Esophagus muscularis mucosa (tissue), 3 donors: Measurements from ENCODE around the gene HDLBP.

ENCODE experiments used
- EP300 ChIP-seq: sonication (generic); formaldehyde crosslinking; IDR thresholded peaks from one replicate; pipeline ENCODE4 v1.6.1; 2017; ENCODE audit warnings: antibody characterized with exemption
- TF ChIP-seq, protein P1 (sequence below), 3 experiments: fragments of 200-600 bp in 2 of 3; fragments of 450-650 bp in 1 of 3; sonication (generic) in 2 of 3; IDR thresholded peaks; one replicate each; pipeline ENCODE4 v1.5.1; 2017 to 2019; ENCODE audit warnings: antibody characterized with exemption in 3 of 3, mild to moderate bottlenecking in 2 of 3, moderate library complexity in 1 of 3

GRCh38 chr2:241358470-241358869 lies 43.0 kb upstream of the HDLBP start:
- TF ChIP-seq EP300: no peak
- TF ChIP-seq, protein P1, sequence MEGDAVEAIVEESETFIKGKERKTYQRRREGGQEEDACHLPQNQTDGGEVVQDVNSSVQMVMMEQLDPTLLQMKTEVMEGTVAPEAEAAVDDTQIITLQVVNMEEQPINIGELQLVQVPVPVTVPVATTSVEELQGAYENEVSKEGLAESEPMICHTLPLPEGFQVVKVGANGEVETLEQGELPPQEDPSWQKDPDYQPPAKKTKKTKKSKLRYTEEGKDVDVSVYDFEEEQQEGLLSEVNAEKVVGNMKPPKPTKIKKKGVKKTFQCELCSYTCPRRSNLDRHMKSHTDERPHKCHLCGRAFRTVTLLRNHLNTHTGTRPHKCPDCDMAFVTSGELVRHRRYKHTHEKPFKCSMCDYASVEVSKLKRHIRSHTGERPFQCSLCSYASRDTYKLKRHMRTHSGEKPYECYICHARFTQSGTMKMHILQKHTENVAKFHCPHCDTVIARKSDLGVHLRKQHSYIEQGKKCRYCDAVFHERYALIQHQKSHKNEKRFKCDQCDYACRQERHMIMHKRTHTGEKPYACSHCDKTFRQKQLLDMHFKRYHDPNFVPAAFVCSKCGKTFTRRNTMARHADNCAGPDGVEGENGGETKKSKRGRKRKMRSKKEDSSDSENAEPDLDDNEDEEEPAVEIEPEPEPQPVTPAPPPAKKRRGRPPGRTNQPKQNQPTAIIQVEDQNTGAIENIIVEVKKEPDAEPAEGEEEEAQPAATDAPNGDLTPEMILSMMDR (IDR thresholded peaks at IDR 0.05): no peak
